HepG2 (cell line): Measurements from ENCODE around the gene RARG. TPM values are rescaled to one million over a fixed set of nuclear protein-coding genes. Genes with fewer than 3 reads are reported as not detected.

ENCODE experiments used
- AGO2 ChIP-seq: fragments of 200-400 bp; formaldehyde crosslinking; optimal IDR thresholded peaks from 2 replicates; pipeline ENCODE3; 2017; ENCODE audit warnings: mild to moderate bottlenecking, low read depth, low read length, moderate library complexity
- CBX1 ChIP-seq: IDR thresholded peaks from one replicate; pipeline ENCODE4 v1.6.1; 2016; ENCODE audit warnings: antibody characterized with exemption, low read depth
- FOXJ3 ChIP-seq: sonication (generic); formaldehyde crosslinking; IDR thresholded peaks from 2 replicates; pipeline ENCODE4 v1.4.0; 2020; ENCODE audit warnings: missing genetic modification reagents, mild to moderate bottlenecking, borderline replicate concordance
- FUBP1 ChIP-seq: sonication (generic); formaldehyde crosslinking; IDR thresholded peaks from 2 replicates; pipeline ENCODE4 v1.5.1; 2020; ENCODE audit warnings: missing genetic modification reagents, mild to moderate bottlenecking, borderline replicate concordance
- MED8 ChIP-seq: sonication (generic); formaldehyde crosslinking; IDR thresholded peaks from 2 replicates; pipeline ENCODE4 v1.8.1; 2023; ENCODE audit warnings: mild to moderate bottlenecking, missing genetic modification reagents; ENCODE audit not compliant: insufficient replicate concordance
- MXI1 ChIP-seq: IDR thresholded peaks from 3 replicates; pipeline ENCODE4 v1.6.1; 2012; ENCODE audit warnings: low read depth, low read length, inconsistent platforms, borderline replicate concordance
- NCOA2 ChIP-seq: sonication (generic); formaldehyde crosslinking; IDR thresholded peaks from 2 replicates; pipeline ENCODE4 v1.8.0; 2022; ENCODE audit warnings: inconsistent platforms
- NR2F2 ChIP-seq: IDR thresholded peaks from 2 replicates; pipeline ENCODE4 v1.6.1; 2012; ENCODE audit warnings: low read depth, inconsistent platforms, borderline replicate concordance
- TAF15 ChIP-seq: fragments of 200-400 bp; formaldehyde crosslinking; IDR thresholded peaks from one replicate; pipeline ENCODE4 v1.6.1; 2018; ENCODE audit warnings: mild to moderate bottlenecking, low read depth, low read length; ENCODE audit not compliant: poor library complexity, severe bottlenecking
- TOPORS ChIP-seq: sonication (generic); formaldehyde crosslinking; IDR thresholded peaks from 2 replicates; pipeline ENCODE4 v1.8.0; 2023; ENCODE audit warnings: mild to moderate bottlenecking, missing genetic modification reagents
- ZBTB8A ChIP-seq: sonication (generic); formaldehyde crosslinking; IDR thresholded peaks from 2 replicates; pipeline ENCODE4 v1.4.0; 2020; ENCODE audit warnings: mild to moderate bottlenecking, low read depth, missing genetic modification reagents, borderline replicate concordance
- ZFP36 ChIP-seq: fragments of 150-350 bp; IDR thresholded peaks from 2 replicates; pipeline ENCODE4 v1.6.1; 2018; ENCODE audit warnings: borderline replicate concordance, low read length, low read depth; ENCODE audit not compliant: partially characterized antibody
- ZFX ChIP-seq: sonication (generic); formaldehyde crosslinking; IDR thresholded peaks from 2 replicates; pipeline ENCODE4 v1.4.0; 2020; ENCODE audit warnings: mild to moderate bottlenecking, low read depth, missing genetic modification reagents, moderate library complexity
- ZNF264 ChIP-seq: sonication (generic); formaldehyde crosslinking; IDR thresholded peaks from 2 replicates; pipeline ENCODE4 v1.4.0; 2020; ENCODE audit warnings: missing genetic modification reagents
- ZNF282 ChIP-seq: fragments of 450-650 bp; IDR thresholded peaks from 2 replicates; pipeline ENCODE4 v1.6.1; 2018; ENCODE audit not compliant: partially characterized antibody
- ZNF329 ChIP-seq: sonication (generic); formaldehyde crosslinking; IDR thresholded peaks from 2 replicates; pipeline ENCODE4 v1.9.0; 2021; ENCODE audit warnings: low read depth, mild to moderate bottlenecking, missing genetic modification reagents
- ZNF331 ChIP-seq: sonication (generic); formaldehyde crosslinking; IDR thresholded peaks from 2 replicates; pipeline ENCODE4 v1.4.0; 2020; ENCODE audit warnings: missing genetic modification reagents
- ZNF577 ChIP-seq: sonication (generic); formaldehyde crosslinking; IDR thresholded peaks from 2 replicates; pipeline ENCODE4 v1.4.0; 2020; ENCODE audit warnings: mild to moderate bottlenecking, low read depth, missing genetic modification reagents, borderline replicate concordance
- ZNF646 ChIP-seq: sonication (generic); formaldehyde crosslinking; IDR thresholded peaks from 2 replicates; pipeline ENCODE4 v1.9.0; 2021; ENCODE audit warnings: mild to moderate bottlenecking, missing genetic modification reagents
- ZNF704 ChIP-seq: sonication (generic); formaldehyde crosslinking; IDR thresholded peaks from 2 replicates; pipeline ENCODE4 v1.8.1; 2023; ENCODE audit warnings: mild to moderate bottlenecking, inconsistent platforms, moderate library complexity, missing genetic modification reagents, borderline replicate concordance
- polyA plus RNA-seq, 8 experiments: library from polyadenylated mRNA; depleted of rRNA in 3 of 8; stranded (reverse) in 7 of 8; unstranded in 1 of 8; fragments of >200 nt; fragmentation: Illumina TruSeq in 4 of 8; extraction: Trizol in 4 of 8; gene quantifications; 2 replicates each; pipeline versions ENCODE4 v1.2.1 to v1.2.3, GENCODE V29; 2011 to 2016; ENCODE audit warnings: low read depth in 4 of 8, missing spikeins in 1 of 8, mixed read lengths in 1 of 8; ENCODE audit not compliant: insufficient read depth in 1 of 8
- total RNA-seq, 5 experiments: library from RNA; depleted of rRNA; stranded (reverse); fragments of >200 nt; fragmentation: Illumina TruSeq; extraction: Trizol; gene quantifications; 2 replicates each; pipeline ENCODE4 v1.2.3, GENCODE V29; 2016; ENCODE audit warnings: low read depth in 1 of 5

The RARG gene
- total and polyA plus RNA-seq, 2 of the 13 experiments (the other 11 are each of a cell fraction or from before 2014, with no cell fraction given) = 0.77 to 1.5 TPM

- TF ChIP-seq ZNF646 (no peak), ZNF329 (CRISPR knock-in tag) (no peak), TOPORS (CRISPR knock-in tag) (no peak), MED8 (CRISPR knock-in tag) (no peak), ZNF331 (CRISPR knock-in tag) (0 out of 2 replicates have a peak, but pooled peaks have one; percentile 29), AGO2 (peak; percentile 23), FUBP1 (no peak), ZNF282 (no peak), CBX1 (no peak), NCOA2 (no peak), ZNF264 (no peak), ZBTB8A (CRISPR knock-in tag) (no peak), ZFX (peak; percentile 82), FOXJ3 (CRISPR knock-in tag) (0 out of 2 replicates have a peak, but pooled peaks have one; percentile 20), ZNF704 (CRISPR knock-in tag) (no peak), MXI1 (no peak), ZNF577 (CRISPR knock-in tag) (no peak), ZFP36 (no peak), NR2F2 (no peak; the same call in 1 of the 2 replicates), TAF15 (peak; percentile 30)
Observed at GRCh38 chr12:53221203-53222080, 10.6 kb downstream of the RARG start (continued).
